ENCODE data around the gene GPER1.

- TF ChIP-seq POLR2A (IDR thresholded peaks at IDR 0.05) (no peak), CTCF (IDR thresholded peaks at IDR 0.05) (no peak)
These were observed 31.3 kb downstream of the GPER1 start for GRCh38 chr7:1119201-1119600.
